OCI-LY3 (cell line): ENCODE results near the gene HERC2.
"Not testable (repeated sequence)": the region's sequence is repeated elsewhere in the genome, so short reads cannot be mapped to it uniquely, and the experiment has no call there.

ENCODE experiments used
- CTCF ChIP-seq: fragments of 200-600, 300-600 bp; sonication (generic); IDR thresholded peaks from 2 replicates; pipeline ENCODE4 v1.5.1; 2014; ENCODE audit warnings: antibody characterized with exemption, low read length, low read depth
- EZH2phosphoT487 ChIP-seq: fragments of 200-600 bp; shearing (Covaris generic); IDR thresholded peaks from 2 replicates; pipeline ENCODE4 v1.6.1; 2018; ENCODE audit warnings: antibody characterized with exemption, mixed run types, low read depth

GRCh38 chr15:28221696-28222095 lies 100.3 kb downstream of the HERC2 start:
- TF ChIP-seq CTCF, EZH2phosphoT487: not testable (repeated sequence)
